IMR-90 (cell line): Measurements from ENCODE around the gene UBL7. TPM values are rescaled to one million over a fixed set of nuclear protein-coding genes. Genes with fewer than 3 reads are reported as not detected.
A peak's percentile ranks its signal among the peaks of the same experiment; 100 is the strongest.

ENCODE experiments used
- ATAC-seq: fragments of 200-7000 bp; cut with Tn5 transposase; 2 replicates; pipeline ENCODE4 v1.9.1; 2020; ENCODE audit warnings: low read depth, mild to moderate bottlenecking, moderate library complexity
- BruUV-seq: library from RNA; stranded (reverse); fragments of 400-500 nt; replicated peaks from 2 replicates; lab custom pipeline; 2021; lab: Mats Ljungman, UMichigan
- CTCF ChIA-PET: fragments of 300-600 bp; formaldehyde crosslinking; extraction: SDS; loops from one replicate; lab custom pipeline; 2021; ENCODE audit warnings: antibody characterized with exemption; lab: Yijun Ruan, JAX
- POLR2A ChIA-PET: fragments of 300-600 bp; sonication (Branson Sonifier 250); formaldehyde crosslinking; loops from one replicate; lab custom pipeline; 2022; ENCODE audit warnings: antibody characterized with exemption; ENCODE audit not compliant: unreplicated experiment; lab: Charles Lee
- DNase-seq: peaks from one replicate; pipeline ENCODE4 v3.0.0; 2013
- H2AFZ ChIP-seq: replicated peaks from 2 replicates; pipeline ENCODE3; 2013; ENCODE audit warnings: low read length, mild to moderate bottlenecking; ENCODE audit not compliant: poor library complexity
- H2AK5ac ChIP-seq: 2 replicates; pipeline ENCODE4 v1.6.1; 2013; ENCODE audit warnings: low read depth, low read length, inconsistent platforms
- H2AK9ac ChIP-seq: replicated peaks from 2 replicates; pipeline ENCODE3; 2013; ENCODE audit warnings: mild to moderate bottlenecking, low read depth, low read length, moderate library complexity; ENCODE audit not compliant: poor library complexity
- H2BK120ac ChIP-seq: 2 replicates; pipeline ENCODE4 v1.6.1; 2013; ENCODE audit warnings: low read depth, low read length, inconsistent platforms
- H2BK15ac ChIP-seq: 3 replicates; pipeline ENCODE4 v1.6.1; 2013; ENCODE audit warnings: low read depth, low read length, inconsistent platforms
- H2BK20ac ChIP-seq: 2 replicates; pipeline ENCODE4 v1.6.1; 2013; ENCODE audit warnings: low read depth, mild to moderate bottlenecking, inconsistent platforms, low read length, moderate library complexity
- H2BK5ac ChIP-seq: 2 replicates; pipeline ENCODE4 v1.6.1; 2013; ENCODE audit warnings: mild to moderate bottlenecking, low read depth, low read length, inconsistent platforms; ENCODE audit not compliant: poor library complexity, severe bottlenecking
- H3K14ac ChIP-seq: replicated peaks from 2 replicates; pipeline ENCODE4 v1.6.1; 2013; ENCODE audit warnings: low read depth, low read length, inconsistent platforms
- H3K18ac ChIP-seq: 2 replicates; pipeline ENCODE4 v1.6.1; 2013; ENCODE audit warnings: low read depth, low read length, control low read depth
- H3K23ac ChIP-seq: 2 replicates; pipeline ENCODE4 v1.6.1; 2013; ENCODE audit warnings: low read depth, low read length, inconsistent platforms
- H3K27ac ChIP-seq: 2 replicates; pipeline ENCODE4 v1.5.1; 2013; ENCODE audit warnings: mild to moderate bottlenecking, control low read depth, low read length; ENCODE audit not compliant: insufficient read depth
- H3K27me3 ChIP-seq: 2 replicates; pipeline ENCODE4 v1.6.1; 2013; ENCODE audit warnings: low read length; ENCODE audit not compliant: control insufficient read depth, insufficient read depth
- H3K36me3 ChIP-seq: 2 replicates; pipeline ENCODE4 v1.6.1; 2013; ENCODE audit warnings: low read length, mixed read lengths; ENCODE audit not compliant: control insufficient read depth, insufficient read depth
- H3K4ac ChIP-seq: 2 replicates; pipeline ENCODE4 v1.6.1; 2013; ENCODE audit warnings: low read depth, low read length, inconsistent platforms
- H3K4me1 ChIP-seq: 2 replicates; pipeline ENCODE4 v1.6.1; 2013; ENCODE audit warnings: low read length, mixed read lengths; ENCODE audit not compliant: control insufficient read depth, insufficient read depth
- H3K4me2 ChIP-seq: 2 replicates; pipeline ENCODE4 v1.6.1; 2013; ENCODE audit warnings: low read depth, mild to moderate bottlenecking, control low read depth, low read length, moderate library complexity
- H3K4me3 ChIP-seq: 2 replicates; pipeline ENCODE4 v1.5.1; 2013; ENCODE audit warnings: low read depth, mild to moderate bottlenecking, control low read depth, low read length, moderate library complexity; ENCODE audit not compliant: insufficient read depth
- H3K56ac ChIP-seq: 2 replicates; pipeline ENCODE4 v1.6.1; 2013; ENCODE audit warnings: low read length, inconsistent platforms; ENCODE audit not compliant: insufficient read depth; ENCODE audit errors: extremely low read depth
- H3K79me1 ChIP-seq, 2 experiments: 2 replicates each; pipeline ENCODE4 v1.6.1; 2013; ENCODE audit warnings: low read length in 2 of 2, inconsistent platforms in 1 of 2, low read depth in 1 of 2
- H3K9ac ChIP-seq: 2 replicates; pipeline ENCODE4 v1.6.1; 2013; ENCODE audit warnings: low read depth, low read length, control low read depth
- H3K9me1 ChIP-seq: 2 replicates; pipeline ENCODE4 v1.6.1; 2013; ENCODE audit warnings: low read length, inconsistent platforms; ENCODE audit not compliant: insufficient read depth
- H3K9me3 ChIP-seq: 2 replicates; pipeline ENCODE4 v1.6.1; 2013; ENCODE audit warnings: low read length; ENCODE audit not compliant: control insufficient read depth, insufficient read depth
- H4K20me1 ChIP-seq: 2 replicates; pipeline ENCODE4 v1.6.1; 2013; ENCODE audit warnings: low read length, inconsistent platforms; ENCODE audit not compliant: insufficient read depth
- H4K5ac ChIP-seq: 2 replicates; pipeline ENCODE4 v1.6.1; 2013; ENCODE audit warnings: mild to moderate bottlenecking, low read depth, low read length, control low read depth
- H4K8ac ChIP-seq, 2 experiments: 2 replicates each; pipeline ENCODE4 v1.6.1; 2013; ENCODE audit warnings: low read depth in 2 of 2, low read length in 2 of 2, control low read depth in 1 of 2, inconsistent platforms in 1 of 2
- H4K91ac ChIP-seq: 2 replicates; pipeline ENCODE4 v1.6.1; 2013; ENCODE audit warnings: low read depth, low read length, inconsistent platforms; ENCODE audit not compliant: insufficient read depth
- BHLHE40 ChIP-seq: fragments of 150-350 bp; IDR thresholded peaks from 2 replicates; pipeline ENCODE4 v1.6.1; 2016; ENCODE audit warnings: mild to moderate bottlenecking, low read depth, low read length
- CEBPB ChIP-seq: IDR thresholded peaks from 2 replicates; pipeline ENCODE4 v1.6.1; 2012; ENCODE audit warnings: low read depth, low read length, improper control_type of control experiment
- CHD1 ChIP-seq: IDR thresholded peaks from 2 replicates; pipeline ENCODE4 v1.6.1; 2012; ENCODE audit warnings: low read depth, low read length, improper control_type of control experiment
- CTCF ChIP-seq: conservative IDR thresholded peaks from 2 replicates; pipeline ENCODE4 v1.5.1; 2012; ENCODE audit warnings: mild to moderate bottlenecking, low read depth, low read length, improper control_type of control experiment
- ELK1 ChIP-seq: fragments of 150-350 bp; IDR thresholded peaks from 2 replicates; pipeline ENCODE4 v1.6.1; 2016; ENCODE audit warnings: low read depth, mild to moderate bottlenecking, low read length, moderate library complexity, borderline replicate concordance
- FOS ChIP-seq: fragments of 150-350 bp; IDR thresholded peaks from 2 replicates; pipeline ENCODE4 v1.6.1; 2016; ENCODE audit warnings: low read depth, low read length
- MAFK ChIP-seq: IDR thresholded peaks from 2 replicates; pipeline ENCODE4 v1.6.1; 2012; ENCODE audit warnings: low read depth, low read length, improper control_type of control experiment
- MXI1 ChIP-seq: IDR thresholded peaks from 2 replicates; pipeline ENCODE4 v1.6.1; 2012; ENCODE audit warnings: low read depth, mild to moderate bottlenecking, low read length, moderate library complexity, borderline replicate concordance
- SMC3 ChIP-seq: fragments of 150-350 bp; IDR thresholded peaks from 2 replicates; pipeline ENCODE4 v1.6.1; 2016; ENCODE audit warnings: low read depth, mild to moderate bottlenecking, antibody characterized with exemption, low read length, moderate library complexity
- USF2 ChIP-seq: fragments of 150-350 bp; IDR thresholded peaks from 2 replicates; pipeline ENCODE4 v1.6.1; 2017; ENCODE audit warnings: mild to moderate bottlenecking, antibody characterized with exemption, low read length, low read depth
- WGBS, 2 experiments: methylation state at CpG; one replicate each; pipeline versions ENCODE4 v1.1.5 to v1.1.7; 2013; ENCODE audit warnings: missing lambda C conversion rate in 2 of 2; ENCODE audit not compliant: insufficient read length in 1 of 2; ENCODE audit errors: extremely low coverage in 2 of 2; 5-methylcytosine and 5-hydroxymethylcytosine counted together
- dilution Hi-C: fragments of 300-500 bp; cut with HindIII; formaldehyde crosslinking; loops from one replicate; pipeline ENCODE4 v1.14.3; 2018; ENCODE audit warnings: low sequenced_read_pairs; ENCODE audit not compliant: unreplicated experiment
- in situ Hi-C: fragments of 300-500 bp; cut with MboI; formaldehyde crosslinking; loops from 3 replicates; pipeline ENCODE4 v1.14.3; 2019; ENCODE audit warnings: low sequenced_read_pairs, inconsistent platforms, mixed read lengths
- intact Hi-C: fragments of 100-400 bp; cut with micrococcal nuclease; formaldehyde crosslinking; loops from 2 replicates; pipeline ENCODE4 v1.10.0; 2022
- polyA plus RNA-seq, 3 experiments: library from polyadenylated mRNA; depleted of rRNA; stranded (reverse); fragments of >200 nt; gene quantifications; 2 replicates each; pipeline ENCODE4 v1.2.3, GENCODE V29; 2012; ENCODE audit warnings: low replicate concordance in 1 of 3
- total RNA-seq: library from RNA; depleted of rRNA; stranded (reverse); fragments of >200 nt; gene quantifications from 2 replicates; pipeline ENCODE4 v1.2.3, GENCODE V29; 2012

Gene UBL7
- total and polyA plus RNA-seq, 2 of the 4 experiments (the other 2 are of a cell fraction) = 68.1 to 78.4 TPM

GRCh38 chr15:74400915-74401757, 59.8 kb downstream of the UBL7 start (continued):
- TF ChIP-seq CEBPB (no peak), CHD1 (no peak)

- H2BK120ac ChIP-seq = peak overlapping the region; percentile 95
- peak overlapping the region; percentile 97 for H3K14ac ChIP-seq
- ChIA-PET POLR2A (no interaction called here), CTCF (no interaction called here)
- H3K23ac ChIP-seq = peak overlapping the region; percentile 84
- in situ Hi-C loops (no loop called here), dilution Hi-C loops (no loop called here), intact Hi-C loops (no loop called here)
- H3K9me1 ChIP-seq = peaks cover 42% of the 10 kb centered on the region
- no peaks in the 10 kb centered on the region for H3K36me3 ChIP-seq
- H4K91ac ChIP-seq = peak overlapping the region; percentile 77; the same call in 1 of the 2 replicates
- H3K79me1 ChIP-seq = peaks cover 0 to 32% of the 10 kb centered on the region in 2 experiments; a peak in 3 of 4 replicates
- H2BK5ac ChIP-seq = peak overlapping the region; percentile 74
- no peak overlapping the region for H3K4me2 ChIP-seq
- H3K27me3 ChIP-seq = no peaks in the 10 kb centered on the region
- peaks cover 38% of the 10 kb centered on the region for H3K4me1 ChIP-seq
- WGBS, 2 experiments = 88% methylated on average over 3 of the region's 10 CpGs; no CpG with 5 or more reads in 1 of the 2 experiments
- no peak overlapping the region for H3K4me3 ChIP-seq
- no peak overlapping the region; the same call in 1 of the 2 replicates for H3K56ac ChIP-seq
- H2AK9ac ChIP-seq = peak overlapping the region; percentile 95
- H2AFZ ChIP-seq = peak overlapping the region; percentile 67
- ATAC-seq (no peak), DNase-seq (no peak)
- peak overlapping the region; percentile 19; the same call in 1 of the 2 replicates for H3K9ac ChIP-seq
- no peak overlapping the region; the same call in 1 of the 2 replicates for H3K27ac ChIP-seq
- H2BK20ac ChIP-seq = peak overlapping the region; percentile 90; the same call in 1 of the 2 replicates
- peak overlapping the region; percentile 51; the same call in 1 of the 2 replicates for H4K5ac ChIP-seq
- H4K20me1 ChIP-seq = no peaks in the 10 kb centered on the region
- H3K4ac ChIP-seq = peak overlapping the region; percentile 91
- no peaks in the 10 kb centered on the region for H3K9me3 ChIP-seq
- BruUV-seq = no TSS peak
- peak overlapping the region; percentile 42 to 83; a peak in 3 of 4 replicates for H4K8ac ChIP-seq
- peak overlapping the region; percentile 86; the same call in 1 of the 3 replicates for H2BK15ac ChIP-seq
- peak overlapping the region; percentile 6; the same call in 1 of the 2 replicates for H3K18ac ChIP-seq
- H2AK5ac ChIP-seq = peak overlapping the region; percentile 88
- TF ChIP-seq MAFK (no peak), USF2 (no peak), SMC3 (no peak), FOS (no peak), CTCF (no peak), CHD1 (no peak), ELK1 (no peak), BHLHE40 (no peak), MXI1 (no peak)
Measured at GRCh38 chr15:74400313-74400860, 60.6 kb downstream of the UBL7 start.
